IPS-15b (cell line): Measurements from ENCODE around the gene SPATA12.

Source experiments
- H3K27me3 ChIP-seq: one replicate; pipeline ENCODE4 v1.6.1; 2013; ENCODE audit warnings: low read length; ENCODE audit not compliant: control insufficient read depth, insufficient read depth
- H3K36me3 ChIP-seq: one replicate; pipeline ENCODE4 v1.6.1; 2013; ENCODE audit warnings: low read length; ENCODE audit not compliant: control insufficient read depth, insufficient read depth
- H3K4me1 ChIP-seq: one replicate; pipeline ENCODE4 v1.6.1; 2013; ENCODE audit warnings: mild to moderate bottlenecking, low read length; ENCODE audit not compliant: control insufficient read depth, insufficient read depth
- H3K4me3 ChIP-seq: one replicate; pipeline ENCODE4 v1.5.1; 2013; ENCODE audit warnings: low read depth, low read length
- H3K9ac ChIP-seq: one replicate; pipeline ENCODE4 v1.6.1; 2013; ENCODE audit warnings: low read depth, mild to moderate bottlenecking, low read length
- H3K9me3 ChIP-seq: one replicate; pipeline ENCODE4 v1.6.1; 2013; ENCODE audit warnings: mild to moderate bottlenecking, low read length; ENCODE audit not compliant: control insufficient read depth, insufficient read depth

SPATA12 gene

DNA sequence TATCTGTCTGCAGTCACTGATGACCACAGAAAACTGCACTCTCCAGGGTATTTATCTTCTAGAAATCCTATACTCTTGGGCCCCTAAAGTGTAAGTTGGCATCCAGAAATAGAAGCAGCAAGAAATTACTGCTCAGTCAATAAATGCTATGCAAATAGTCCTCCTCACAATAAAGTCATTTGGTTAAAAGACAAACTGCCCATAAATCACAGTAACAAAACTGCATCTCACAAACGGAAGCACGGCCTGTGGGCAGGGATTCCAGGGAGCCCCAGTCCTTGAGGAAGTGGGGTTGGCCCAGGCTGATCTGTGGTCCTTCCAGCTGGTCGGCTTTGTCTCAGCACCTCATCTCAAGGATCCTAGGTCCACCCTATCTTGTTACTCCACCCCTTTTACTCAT lies 29.7 kb upstream of the SPATA12 start:
- H3K36me3 ChIP-seq, result no peaks in the 10 kb centered on the region
- H3K27me3 ChIP-seq, result no peaks in the 10 kb centered on the region
- H3K4me3 ChIP-seq, result no peak overlapping the region
- H3K9me3 ChIP-seq, result no peaks in the 10 kb centered on the region
- no peak overlapping the region for H3K9ac ChIP-seq
- H3K4me1 ChIP-seq, result no peaks in the 10 kb centered on the region

DNA sequence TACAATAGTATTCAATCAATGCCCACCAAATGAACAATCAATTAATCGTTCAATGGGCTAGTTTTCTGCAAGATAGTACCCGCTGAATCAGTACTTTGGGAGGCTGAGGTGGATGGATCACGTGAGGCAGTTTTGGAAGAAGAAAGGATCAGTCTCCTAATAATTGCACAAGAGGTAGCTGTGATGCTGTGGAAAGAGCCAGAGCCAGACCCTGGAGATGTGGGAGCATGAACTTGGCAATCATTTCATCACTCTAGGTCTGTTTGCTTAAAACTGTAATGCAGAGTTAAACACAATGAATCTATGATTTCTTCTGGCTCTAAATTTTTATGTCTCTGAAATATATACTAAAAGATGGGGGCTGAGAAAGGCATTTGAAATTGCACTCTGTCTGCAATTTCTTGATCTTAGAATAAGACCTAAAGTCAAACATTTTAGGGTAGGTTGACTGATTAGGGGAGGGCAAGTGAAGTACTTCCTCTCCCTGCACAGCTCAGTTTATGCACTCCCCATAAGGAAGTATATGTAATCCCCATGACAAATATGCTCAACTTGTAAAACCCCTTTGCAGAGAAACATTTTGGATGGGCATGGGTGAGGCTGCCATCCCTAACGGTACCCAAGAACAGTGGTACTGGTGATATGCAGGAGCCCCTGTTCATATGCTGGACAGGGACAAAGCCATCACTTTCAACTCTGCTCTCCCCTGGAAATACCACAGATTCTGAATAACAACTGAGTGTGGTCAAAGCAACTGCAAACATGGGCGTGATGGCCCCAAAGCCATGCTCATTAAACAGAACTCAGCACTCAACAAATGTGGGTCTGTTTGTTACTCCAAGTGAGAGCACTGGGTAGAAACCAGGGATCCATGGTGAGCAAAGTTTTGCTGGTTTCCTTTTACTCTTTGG lies 28.6 kb upstream of the SPATA12 start:
- no peaks in the 10 kb centered on the region for H3K36me3 ChIP-seq
- no peak overlapping the region for H3K9ac ChIP-seq

DNA sequence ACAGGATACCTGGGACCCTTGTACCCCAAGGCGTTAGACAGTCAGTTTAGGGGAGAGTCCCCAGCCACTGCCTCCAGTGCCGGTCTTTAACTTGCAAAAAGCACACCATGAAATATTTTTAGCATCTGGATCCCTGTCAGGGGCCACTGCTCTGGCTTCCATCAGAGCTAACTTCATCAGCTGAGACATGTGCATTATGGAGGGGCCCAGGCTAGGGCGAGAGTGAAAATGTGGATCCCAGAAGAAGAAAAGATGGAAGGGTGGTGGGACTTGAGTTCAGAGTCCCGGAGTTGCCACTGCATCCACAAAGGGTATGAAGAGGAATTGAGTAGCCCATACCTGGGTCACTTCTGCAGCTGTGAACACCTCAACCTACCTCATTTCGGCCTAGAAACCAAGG lies 23.5 kb upstream of the SPATA12 start:
- H3K9me3 ChIP-seq, result no peaks in the 10 kb centered on the region
- no peaks in the 10 kb centered on the region for H3K27me3 ChIP-seq
- H3K4me3 ChIP-seq, result no peak overlapping the region
- no peaks in the 10 kb centered on the region for H3K4me1 ChIP-seq
- no peaks in the 10 kb centered on the region for H3K36me3 ChIP-seq
- no peak overlapping the region for H3K9ac ChIP-seq

More for the DNA sequence above, 28.6 kb upstream of the SPATA12 start:
- H3K4me1 ChIP-seq, result no peaks in the 10 kb centered on the region
- no peaks in the 10 kb centered on the region for H3K9me3 ChIP-seq
- H3K4me3 ChIP-seq, result no peak overlapping the region
- H3K27me3 ChIP-seq, result no peaks in the 10 kb centered on the region

- no peaks in the 10 kb centered on the region for H3K4me1 ChIP-seq
- no peaks in the 10 kb centered on the region for H3K9me3 ChIP-seq
- no peaks in the 10 kb centered on the region for H3K36me3 ChIP-seq
- H3K9ac ChIP-seq, result no peak overlapping the region
- no peaks in the 10 kb centered on the region for H3K27me3 ChIP-seq
- H3K4me3 ChIP-seq, result no peak overlapping the region
These were observed 21.8 kb upstream of the SPATA12 start for GRCh38 chr3:57038466-57039164.

DNA sequence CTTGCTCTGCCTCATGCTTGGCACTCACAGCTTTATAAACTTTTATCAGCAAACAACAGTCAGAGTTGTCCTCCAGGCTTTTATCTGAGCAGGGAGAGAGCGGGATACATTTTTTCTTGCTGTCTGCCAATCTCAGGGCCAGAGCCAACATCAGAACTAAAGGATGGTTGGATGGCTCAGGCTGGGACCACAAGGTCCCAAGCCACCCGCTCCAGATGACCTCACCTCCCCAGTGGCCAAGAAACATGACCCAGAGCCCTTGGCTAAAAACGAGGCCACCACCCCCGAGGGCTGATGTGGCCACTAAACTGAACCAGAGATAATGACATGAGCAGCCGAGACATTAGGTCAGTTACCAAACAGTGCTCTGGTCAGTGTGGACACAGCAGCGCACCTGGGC lies 18.8 kb upstream of the SPATA12 start:
- Histone ChIP-seq H3K9ac (no peak overlapping the region), H3K9me3 (no peaks in the 10 kb centered on the region), H3K4me1 (peaks cover 8% of the 10 kb centered on the region), H3K4me3 (no peak overlapping the region), H3K27me3 (no peaks in the 10 kb centered on the region), H3K36me3 (no peaks in the 10 kb centered on the region)

DNA sequence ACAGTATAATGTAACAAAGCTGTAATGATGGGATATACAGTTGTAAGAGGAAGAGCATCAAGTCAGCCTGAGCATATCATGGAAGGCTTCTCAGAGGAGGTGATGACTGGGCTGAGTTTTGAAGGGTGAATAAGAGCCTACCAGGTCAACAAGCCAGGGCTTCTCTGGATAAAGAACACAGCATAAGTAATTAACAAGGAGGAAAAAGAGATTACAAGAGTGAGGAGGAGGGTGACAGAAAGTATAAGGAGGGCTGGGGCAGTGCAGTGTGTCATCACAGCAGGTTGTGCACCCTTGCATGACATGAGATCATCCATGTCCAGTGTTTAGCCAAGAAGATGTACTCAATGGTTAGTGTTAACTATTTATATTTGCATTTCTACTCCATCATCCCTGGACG lies 16.9 kb upstream of the SPATA12 start:
- Histone ChIP-seq H3K27me3 (no peaks in the 10 kb centered on the region), H3K36me3 (no peaks in the 10 kb centered on the region), H3K4me3 (no peak overlapping the region), H3K4me1 (peaks cover 8% of the 10 kb centered on the region), H3K9ac (no peak overlapping the region), H3K9me3 (no peaks in the 10 kb centered on the region)

DNA sequence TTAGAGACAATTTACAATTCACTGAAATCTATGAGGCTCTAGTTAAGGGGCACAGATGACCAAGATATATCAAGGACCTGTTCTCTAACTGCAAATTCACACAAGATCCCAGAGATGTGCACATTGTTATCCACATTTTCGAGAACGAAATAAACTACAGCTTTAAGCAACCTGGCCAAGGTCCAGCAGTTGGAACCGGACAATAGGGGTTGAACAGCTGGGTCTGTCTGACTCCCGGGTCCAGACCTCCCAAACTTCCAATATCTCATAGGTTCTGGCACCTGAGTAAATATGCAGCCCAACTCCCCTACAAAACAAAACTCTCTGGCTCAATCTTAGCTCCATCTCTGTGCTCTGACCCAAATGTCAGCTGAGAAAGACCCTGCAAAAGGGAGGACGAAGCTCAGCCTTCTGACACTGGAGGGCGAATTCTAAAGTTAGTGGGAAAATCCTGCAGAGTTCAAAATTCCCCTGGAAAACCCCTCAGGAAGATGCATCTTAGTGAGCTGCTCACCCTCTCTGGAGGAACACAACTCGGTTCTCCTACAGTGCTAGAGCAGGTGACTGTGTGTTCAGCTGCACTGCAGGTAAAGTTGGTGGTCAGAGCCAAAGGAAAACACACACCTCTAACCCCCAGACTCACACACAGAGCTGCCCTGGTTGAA lies 14.2 kb upstream of the SPATA12 start:
- Histone ChIP-seq H3K4me1 (peaks cover 8% of the 10 kb centered on the region), H3K27me3 (no peaks in the 10 kb centered on the region), H3K36me3 (no peaks in the 10 kb centered on the region), H3K9me3 (no peaks in the 10 kb centered on the region), H3K9ac (no peak overlapping the region), H3K4me3 (no peak overlapping the region)

DNA sequence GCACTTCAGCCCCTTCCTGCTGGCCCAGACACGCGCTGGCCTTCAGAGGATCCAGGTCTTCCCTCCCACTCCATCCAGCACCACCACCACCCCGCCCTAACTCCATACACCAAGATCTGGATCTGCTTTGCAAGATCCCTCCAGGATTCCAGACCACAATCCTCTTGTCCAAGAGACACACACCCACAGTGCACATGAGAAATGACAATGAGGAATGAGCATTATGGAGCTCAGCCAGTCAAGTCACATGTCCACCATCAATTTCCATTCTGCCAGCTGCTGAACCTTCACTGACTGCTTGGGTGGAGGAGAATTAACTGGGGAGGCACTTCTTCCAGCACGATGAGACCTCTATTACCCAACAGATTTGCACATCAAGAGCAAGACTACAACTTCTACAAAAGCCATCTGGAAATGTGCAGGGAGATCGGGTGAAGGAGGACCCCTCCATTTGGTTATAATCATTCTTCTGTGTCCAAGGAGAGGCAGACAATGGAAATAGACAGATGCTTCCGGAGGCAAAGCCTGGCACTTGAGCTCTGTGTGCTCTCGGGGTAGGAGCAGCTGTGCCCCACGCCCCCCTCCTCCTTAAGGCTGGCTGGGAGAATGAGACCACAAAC lies 12.3 kb upstream of the SPATA12 start:
- H3K36me3 ChIP-seq, result no peaks in the 10 kb centered on the region
- H3K4me3 ChIP-seq, result no peak overlapping the region
- H3K4me1 ChIP-seq, result peaks cover 8% of the 10 kb centered on the region
- no peak overlapping the region for H3K9ac ChIP-seq
- no peaks in the 10 kb centered on the region for H3K27me3 ChIP-seq
- no peaks in the 10 kb centered on the region for H3K9me3 ChIP-seq

DNA sequence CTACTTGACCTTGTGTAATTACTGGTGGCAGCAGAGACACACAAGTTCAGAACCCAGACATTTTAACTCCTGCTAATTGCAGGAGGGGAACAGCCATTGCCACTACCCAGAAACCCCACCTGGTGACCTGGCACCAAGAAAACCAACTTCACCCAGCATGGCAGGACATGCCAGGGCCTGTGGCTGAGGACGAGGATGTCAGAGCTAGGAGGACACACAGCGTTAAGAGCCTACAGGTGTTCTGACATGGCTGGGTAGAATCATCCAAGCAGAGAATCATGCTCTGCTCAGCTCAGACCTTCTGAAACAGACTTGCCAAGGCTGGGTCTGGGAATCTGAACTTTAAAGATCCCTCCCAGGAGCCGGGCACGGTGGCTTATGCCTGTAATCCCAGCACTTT lies 11.7 kb upstream of the SPATA12 start:
- H3K4me1 ChIP-seq, result peaks cover 8% of the 10 kb centered on the region
- no peaks in the 10 kb centered on the region for H3K36me3 ChIP-seq
- no peak overlapping the region for H3K9ac ChIP-seq
- no peaks in the 10 kb centered on the region for H3K9me3 ChIP-seq
- no peak overlapping the region for H3K4me3 ChIP-seq
- no peaks in the 10 kb centered on the region for H3K27me3 ChIP-seq

- no peak overlapping the region for H3K4me3 ChIP-seq
- no peaks in the 10 kb centered on the region for H3K9me3 ChIP-seq
- H3K36me3 ChIP-seq, result no peaks in the 10 kb centered on the region
- no peaks in the 10 kb centered on the region for H3K4me1 ChIP-seq
- no peak overlapping the region for H3K9ac ChIP-seq
- H3K27me3 ChIP-seq, result no peaks in the 10 kb centered on the region
These were observed 7.8 kb upstream of the SPATA12 start for GRCh38 chr3:57052662-57053061.

DNA sequence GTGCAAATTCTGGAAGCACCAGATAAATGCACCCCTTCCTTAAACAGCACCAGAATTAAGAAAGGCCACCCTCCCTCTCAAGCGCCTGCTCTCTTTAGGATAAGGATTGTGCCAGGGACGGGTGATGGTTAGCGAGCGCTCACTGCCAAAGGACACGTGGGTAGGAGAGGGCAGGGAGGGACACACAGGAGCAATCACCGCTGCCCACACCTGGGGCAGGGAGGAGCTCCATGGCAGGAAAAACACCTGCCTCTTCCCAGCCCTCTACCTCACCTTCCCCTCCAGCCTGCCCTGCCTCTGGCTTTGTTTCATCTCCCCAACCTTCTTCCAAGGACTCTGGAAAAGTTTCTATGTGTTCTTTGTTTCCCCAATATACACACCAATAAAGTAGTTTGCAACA lies 7.3 kb upstream of the SPATA12 start:
- no peaks in the 10 kb centered on the region for H3K36me3 ChIP-seq
- H3K9me3 ChIP-seq, result no peaks in the 10 kb centered on the region
- no peak overlapping the region for H3K9ac ChIP-seq
- H3K4me3 ChIP-seq, result no peak overlapping the region
- H3K27me3 ChIP-seq, result no peaks in the 10 kb centered on the region
- H3K4me1 ChIP-seq, result no peaks in the 10 kb centered on the region
